Measurements from ENCODE around the gene CACNA2D1. TPM values are rescaled to one million over a fixed set of nuclear protein-coding genes. Genes with fewer than 3 reads are reported as not detected.
A peak's percentile ranks its signal among the peaks of the same experiment; 100 is the strongest.

CACNA2D1 gene
- total RNA-seq, 1 experiment from 2014 or later, result 36.2 TPM

- H2BK5ac ChIP-seq (ENCODE audit: insufficient read length, low read length), result no peak overlapping the region
- H3K9me3 ChIP-seq (ENCODE audit: control insufficient read depth, low read depth, low read length), result no peaks in the 10 kb centered on the region
- H3K23me2 ChIP-seq (ENCODE audit: insufficient read length, low read depth, low read length, poor library complexity, severe bottlenecking), result no peaks in the 10 kb centered on the region
- Mint-ChIP-seq H3K27ac (no peak overlapping the region), H3K4me3 (no peak overlapping the region), H3K27me3 (ENCODE audit: low read depth) (no peaks in the 10 kb centered on the region), H3K9me3 (no peaks in the 10 kb centered on the region), H3K36me3 (ENCODE audit: insufficient read depth in 1 of 3, low read depth in 3 of 3) (no peaks in the 10 kb centered on the region), H3K4me1 (peaks cover 15 to 19% of the 10 kb centered on the region in 2 experiments)
- H2BK120ac ChIP-seq (ENCODE audit: low read depth, low read length, poor library complexity, severe bottlenecking), result no peak overlapping the region
- H4K5ac ChIP-seq (ENCODE audit: insufficient read length, low read depth, low read length), result no peak overlapping the region
- H4K91ac ChIP-seq (ENCODE audit: insufficient read length, low read depth, low read length), result no peak overlapping the region
- H3K23ac ChIP-seq (ENCODE audit: insufficient read length, low read depth, low read length), result no peak overlapping the region
- no peaks in the 10 kb centered on the region for H3K27me3 ChIP-seq (ENCODE audit: insufficient read depth, low read length)
- peak; percentile 86 for TF ChIP-seq CTCF (conservative IDR thresholded peaks at IDR 0.05)
- no peak overlapping the region for H3T11ph ChIP-seq (ENCODE audit: low read length)
- no peak overlapping the region for H4K8ac ChIP-seq (replicated peaks; ENCODE audit: insufficient read length, low read depth, low read length)
- no peak overlapping the region for H2AK5ac ChIP-seq (ENCODE audit: insufficient read length, low read length)
- no peaks in the 10 kb centered on the region for H3K79me2 ChIP-seq (ENCODE audit: insufficient read depth, low read length)
- H2AFZ ChIP-seq (ENCODE audit: low read length), result no peak overlapping the region
- no CpG with 5 or more reads among the region's 4 CpGs for WGBS (ENCODE audit: extremely low coverage, insufficient read length, low lambda C conversion rate)
- H3K4ac ChIP-seq (ENCODE audit: low read depth, low read length), result no peak overlapping the region
- no peak overlapping the region for H3K4me2 ChIP-seq (ENCODE audit: insufficient read depth, insufficient read length, low read length)
- no peak overlapping the region for H3K27ac ChIP-seq (ENCODE audit: insufficient read length, low read depth, low read length)
- no peaks in the 10 kb centered on the region; the same call in 1 of the 2 replicates for H3K4me1 ChIP-seq (ENCODE audit: insufficient read depth, low read length)
- no peak overlapping the region for H2BK12ac ChIP-seq (ENCODE audit: insufficient read length, low read depth, low read length)
- H3K9ac ChIP-seq (ENCODE audit: extremely low read depth, insufficient read length, low read length), result no peak overlapping the region
- no peak overlapping the region for H2BK15ac ChIP-seq (ENCODE audit: low read depth, low read length)
- no peaks in the 10 kb centered on the region for H3K79me1 ChIP-seq (ENCODE audit: insufficient read depth, low read depth, low read length, poor library complexity, severe bottlenecking)
- no peak overlapping the region for H3K14ac ChIP-seq (ENCODE audit: insufficient read depth, low read length)
- H3K56ac ChIP-seq (ENCODE audit: insufficient read length, low read depth, low read length), result no peak overlapping the region
- no peak for DNase-seq
- H4K20me1 ChIP-seq (ENCODE audit: control insufficient read depth, insufficient read depth, insufficient read length), result no peaks in the 10 kb centered on the region
- no peak overlapping the region for H3K18ac ChIP-seq (ENCODE audit: insufficient read length, low read depth, low read length)
- H2BK20ac ChIP-seq (ENCODE audit: low read depth, low read length, poor library complexity, severe bottlenecking), result no peak overlapping the region
Observed at GRCh38 chr7:82234457-82235049, 209.0 kb downstream of the CACNA2D1 start.
